ENCODE data around the gene MAGI2. TPM values are rescaled to one million over a fixed set of nuclear protein-coding genes. Genes with fewer than 3 reads are reported as not detected.

The MAGI2 gene
- total RNA-seq, 1 experiment from 2014 or later = 14.3 TPM

DNA sequence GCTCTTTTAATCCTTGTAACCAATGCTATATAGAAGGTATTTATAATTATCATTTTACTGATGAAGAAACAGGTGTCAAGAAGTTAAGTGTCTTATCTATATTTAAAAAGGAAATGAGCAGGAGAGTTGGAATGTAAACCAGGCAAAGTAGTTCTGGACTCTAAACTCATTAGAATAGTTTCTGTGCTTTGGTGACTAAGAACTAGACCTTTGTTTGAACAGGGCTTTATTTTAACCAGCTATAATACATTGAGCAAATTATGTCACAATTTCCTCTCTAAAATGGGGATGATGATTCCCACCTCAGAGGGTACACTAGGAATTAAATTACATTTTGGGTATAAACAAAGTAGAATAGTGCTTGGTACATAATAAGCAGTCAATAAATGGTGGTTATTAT lies 236.0 kb downstream of the MAGI2 start:
- Histone ChIP-seq H3K56ac (ENCODE audit: insufficient read length, low read depth, low read length) (no peak overlapping the region), H2AK5ac (ENCODE audit: insufficient read length, low read length) (no peak overlapping the region), H3K27ac (ENCODE audit: insufficient read length, low read depth, low read length) (no peak overlapping the region), H4K20me1 (ENCODE audit: control insufficient read depth, insufficient read depth, insufficient read length) (no peaks in the 10 kb centered on the region), H3K79me2 (ENCODE audit: insufficient read depth, low read length) (no peaks in the 10 kb centered on the region), H3K4ac (ENCODE audit: low read depth, low read length) (no peak overlapping the region), H3K14ac (ENCODE audit: insufficient read depth, low read length) (no peak overlapping the region), H2BK120ac (ENCODE audit: low read depth, low read length, poor library complexity, severe bottlenecking) (no peak overlapping the region), H3K79me1 (ENCODE audit: insufficient read depth, low read depth, low read length, poor library complexity, severe bottlenecking) (no peaks in the 10 kb centered on the region), H3K27me3 (ENCODE audit: insufficient read depth, low read length) (no peaks in the 10 kb centered on the region), H2BK5ac (ENCODE audit: insufficient read length, low read length) (no peak overlapping the region), H2BK12ac (ENCODE audit: insufficient read length, low read depth, low read length) (no peak overlapping the region), H4K5ac (ENCODE audit: insufficient read length, low read depth, low read length) (no peak overlapping the region), H3K9me3 (ENCODE audit: control insufficient read depth, low read depth, low read length) (no peaks in the 10 kb centered on the region), H3T11ph (ENCODE audit: low read length) (no peak overlapping the region), H2BK20ac (ENCODE audit: low read depth, low read length, poor library complexity, severe bottlenecking) (no peak overlapping the region), H3K4me1 (ENCODE audit: insufficient read depth, low read length) (no peaks in the 10 kb centered on the region), H3K4me2 (ENCODE audit: insufficient read depth, insufficient read length, low read length) (no peak overlapping the region), H3K23me2 (ENCODE audit: insufficient read length, low read depth, low read length, poor library complexity, severe bottlenecking) (no peaks in the 10 kb centered on the region), H3K23ac (ENCODE audit: insufficient read length, low read depth, low read length) (no peak overlapping the region), H3K18ac (ENCODE audit: insufficient read length, low read depth, low read length) (no peak overlapping the region), H4K8ac (replicated peaks; ENCODE audit: insufficient read length, low read depth, low read length) (no peak overlapping the region), H4K91ac (ENCODE audit: insufficient read length, low read depth, low read length) (no peak overlapping the region), H2BK15ac (ENCODE audit: low read depth, low read length) (no peak overlapping the region), H3K9ac (ENCODE audit: extremely low read depth, insufficient read length, low read length) (no peak overlapping the region), H2AFZ (ENCODE audit: low read length) (no peak overlapping the region)
- H3K9me3 Mint-ChIP-seq = no peaks in the 10 kb centered on the region
- no peak for TF ChIP-seq CTCF (conservative IDR thresholded peaks at IDR 0.05)
- H3K27ac Mint-ChIP-seq = no peak overlapping the region
- H3K4me1 Mint-ChIP-seq = peaks cover 3 to 5% of the 10 kb centered on the region in 2 experiments; a peak in 2 of 4 replicates
- no peak overlapping the region for H3K4me3 Mint-ChIP-seq
- H3K36me3 Mint-ChIP-seq (ENCODE audit: insufficient read depth in 1 of 3, low read depth in 3 of 3) = no peaks in the 10 kb centered on the region
- no peaks in the 10 kb centered on the region; the same call in 1 of the 2 replicates for H3K27me3 Mint-ChIP-seq (ENCODE audit: low read depth)
- no peak for DNase-seq
